Right forelimb (tissue), 1 donor: Measurements from ENCODE around the gene ZNF557.

Experiments used
- DNase-seq: peaks from one replicate; pipeline ENCODE4 v3.0.0-alpha.2; 2018

The ZNF557 gene

DNA sequence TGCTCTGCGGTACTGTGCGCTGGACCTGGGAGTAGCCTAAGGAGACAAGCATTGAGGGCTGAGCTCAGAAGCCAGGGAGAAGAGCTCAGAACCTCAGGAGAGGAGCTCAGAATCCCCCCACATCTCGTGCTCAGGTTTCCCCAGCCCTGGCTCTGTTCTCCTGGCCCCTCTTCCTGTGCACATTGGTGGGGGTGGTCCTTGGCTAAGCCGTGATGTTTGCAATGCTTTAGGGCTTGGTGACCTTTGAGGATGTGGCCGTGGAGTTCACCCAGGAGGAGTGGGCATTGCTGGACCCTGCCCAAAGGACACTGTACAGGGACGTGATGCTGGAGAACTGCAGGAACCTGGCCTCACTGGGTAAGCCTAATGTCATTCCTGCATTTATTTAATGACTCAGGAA lies 6.6 kb downstream of the ZNF557 start:
- DNase-seq = no peak

DNA sequence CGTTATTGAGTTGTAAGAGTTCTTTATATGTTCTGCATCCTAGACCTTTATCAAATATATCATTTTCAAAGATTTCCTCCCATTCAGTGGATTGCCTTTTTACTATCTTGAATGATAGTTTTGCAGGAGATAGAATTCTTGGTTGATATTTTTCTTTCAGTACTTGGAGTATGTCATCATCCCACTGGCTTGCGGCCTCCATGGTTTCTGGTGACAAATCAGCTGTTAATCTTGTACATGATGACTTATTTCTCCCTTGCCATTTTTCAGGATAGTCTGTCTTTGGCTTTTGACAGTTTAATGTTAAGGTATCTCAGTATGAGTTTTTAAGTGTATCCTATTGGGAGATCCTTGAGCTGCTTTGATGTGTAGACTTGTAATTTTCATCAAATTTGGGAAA lies 8.5 kb downstream of the ZNF557 start:
- no peak for DNase-seq

DNA sequence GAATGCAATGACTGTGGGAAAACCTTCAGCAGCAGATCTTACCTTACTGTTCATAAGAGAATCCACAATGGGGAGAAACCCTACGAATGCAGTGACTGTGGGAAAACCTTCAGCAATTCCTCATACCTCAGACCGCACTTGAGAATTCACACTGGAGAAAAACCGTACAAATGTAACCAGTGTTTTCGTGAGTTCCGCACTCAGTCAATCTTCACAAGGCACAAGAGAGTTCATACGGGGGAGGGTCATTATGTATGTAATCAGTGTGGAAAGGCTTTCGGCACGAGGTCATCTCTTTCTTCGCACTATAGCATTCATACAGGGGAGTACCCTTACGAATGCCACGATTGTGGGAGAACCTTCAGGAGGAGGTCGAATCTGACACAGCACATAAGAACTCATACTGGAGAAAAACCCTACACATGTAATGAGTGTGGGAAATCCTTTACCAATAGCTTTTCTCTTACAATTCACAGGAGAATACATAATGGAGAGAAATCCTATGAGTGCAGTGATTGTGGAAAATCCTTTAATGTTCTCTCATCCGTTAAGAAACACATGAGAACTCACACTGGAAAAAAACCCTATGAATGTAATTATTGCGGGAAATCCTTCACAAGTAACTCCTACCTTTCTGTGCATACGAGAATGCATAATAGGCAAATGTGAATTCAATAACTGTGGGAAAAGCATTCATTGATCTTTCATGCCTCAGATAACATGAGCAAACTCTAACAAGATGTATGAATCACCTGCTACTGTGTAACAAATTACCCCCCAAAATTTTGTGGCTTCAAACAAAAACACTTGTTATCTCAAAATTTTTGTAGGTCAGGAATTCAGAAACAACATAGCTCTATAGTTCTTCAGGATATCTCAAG lies 13.8 kb downstream of the ZNF557 start:
- DNase-seq = no peak

DNA sequence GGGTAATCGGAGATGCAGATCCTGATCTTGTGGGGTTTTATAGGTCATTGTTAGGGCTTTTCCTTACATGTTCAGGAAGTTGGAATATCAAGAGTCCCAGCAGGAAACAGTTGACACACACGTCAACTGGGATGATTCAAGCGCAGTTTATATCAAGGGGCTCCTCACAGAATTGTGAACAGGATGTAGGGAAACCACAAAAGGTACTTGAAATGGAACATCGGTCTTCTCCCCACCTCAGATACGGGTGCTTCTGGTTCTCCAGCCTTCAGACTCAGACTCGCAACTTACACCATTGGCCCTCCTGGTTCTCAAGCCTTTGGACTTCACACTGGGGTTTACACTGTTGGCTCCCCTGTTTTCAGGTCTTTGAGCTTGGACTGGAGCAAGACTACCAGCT lies 19.5 kb downstream of the ZNF557 start:
- DNase-seq = no peak

DNA sequence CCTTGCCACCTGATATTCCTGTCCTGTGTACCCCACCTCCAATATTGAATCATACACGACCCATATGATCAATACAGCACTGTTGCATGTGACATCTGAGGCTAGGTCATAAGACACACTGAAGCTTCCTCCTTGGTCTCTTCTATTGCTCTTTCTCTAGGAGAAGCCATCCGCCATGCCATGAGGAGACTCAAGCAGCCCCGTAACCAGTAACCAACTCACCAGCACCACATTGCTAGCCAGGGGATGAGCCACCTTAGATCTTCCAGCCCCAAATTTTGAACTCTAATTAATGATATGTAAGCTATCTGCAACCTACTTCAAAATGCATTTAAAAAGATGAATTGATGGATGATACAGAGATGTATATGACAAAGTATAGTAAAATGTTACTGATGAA lies 28.6 kb downstream of the ZNF557 start:
- no peak for DNase-seq

DNA sequence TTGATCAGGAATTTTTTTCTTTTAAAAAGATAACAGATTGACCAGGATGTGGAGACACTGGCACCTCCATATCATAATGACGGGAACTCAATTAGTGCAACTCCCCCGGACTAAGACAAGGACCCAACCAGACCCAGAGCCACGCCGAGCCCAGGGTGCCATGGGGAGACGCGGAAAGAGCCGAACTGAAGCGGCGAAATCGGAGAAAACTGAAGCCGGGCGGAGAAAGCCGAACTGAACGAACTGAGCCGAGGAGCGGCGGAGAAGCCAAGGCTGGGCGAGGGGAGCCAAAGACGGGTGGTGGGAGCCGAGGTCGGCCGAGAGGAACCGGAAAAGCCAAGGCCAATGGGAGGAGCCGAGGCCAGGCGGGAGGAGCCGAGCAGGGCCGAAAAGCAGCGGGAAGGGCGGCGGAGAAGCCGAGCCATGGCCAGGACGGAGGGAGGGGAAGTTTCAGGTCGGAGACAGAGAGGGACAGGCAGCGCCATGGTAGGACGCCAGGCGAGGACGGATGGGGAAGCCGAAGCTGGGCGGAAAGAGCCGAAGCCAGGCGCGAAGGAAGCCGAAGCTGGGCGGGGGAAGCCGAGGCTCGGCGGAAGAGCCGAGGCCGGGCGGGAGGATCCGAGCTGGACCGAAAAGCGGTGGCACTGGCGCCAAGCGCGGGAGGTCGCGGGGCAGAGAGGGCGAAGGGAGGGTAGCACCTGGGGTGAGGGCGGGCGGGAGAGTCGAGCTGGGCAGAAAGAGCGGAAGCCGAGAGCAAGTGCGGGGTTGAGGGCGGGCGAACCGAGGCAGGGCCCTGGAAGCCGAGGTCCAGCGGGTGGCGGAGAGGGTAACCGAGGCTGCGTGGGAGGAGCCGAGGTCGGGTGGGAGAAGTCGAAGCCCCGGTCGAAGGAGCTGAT lies 29.4 kb downstream of the ZNF557 start:
- peak; percentile 96 for DNase-seq

DNA sequence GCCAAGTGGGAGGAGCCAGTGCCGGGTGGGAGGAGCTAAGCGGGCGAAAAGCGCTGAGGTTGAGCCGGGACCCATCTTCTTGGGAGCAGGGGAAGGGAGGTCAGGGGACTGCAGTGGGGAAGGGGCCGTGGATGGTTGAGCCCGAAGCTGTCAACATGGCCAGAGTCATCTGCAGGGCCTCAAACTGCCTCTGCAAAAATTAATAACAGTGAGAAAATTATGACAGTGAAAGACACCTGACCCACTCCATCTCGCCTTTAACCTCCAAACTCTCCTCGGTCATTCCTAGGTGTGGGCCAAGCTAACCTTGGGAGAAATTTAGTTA lies 30.1 kb downstream of the ZNF557 start:
- DNase-seq = no peak

DNA sequence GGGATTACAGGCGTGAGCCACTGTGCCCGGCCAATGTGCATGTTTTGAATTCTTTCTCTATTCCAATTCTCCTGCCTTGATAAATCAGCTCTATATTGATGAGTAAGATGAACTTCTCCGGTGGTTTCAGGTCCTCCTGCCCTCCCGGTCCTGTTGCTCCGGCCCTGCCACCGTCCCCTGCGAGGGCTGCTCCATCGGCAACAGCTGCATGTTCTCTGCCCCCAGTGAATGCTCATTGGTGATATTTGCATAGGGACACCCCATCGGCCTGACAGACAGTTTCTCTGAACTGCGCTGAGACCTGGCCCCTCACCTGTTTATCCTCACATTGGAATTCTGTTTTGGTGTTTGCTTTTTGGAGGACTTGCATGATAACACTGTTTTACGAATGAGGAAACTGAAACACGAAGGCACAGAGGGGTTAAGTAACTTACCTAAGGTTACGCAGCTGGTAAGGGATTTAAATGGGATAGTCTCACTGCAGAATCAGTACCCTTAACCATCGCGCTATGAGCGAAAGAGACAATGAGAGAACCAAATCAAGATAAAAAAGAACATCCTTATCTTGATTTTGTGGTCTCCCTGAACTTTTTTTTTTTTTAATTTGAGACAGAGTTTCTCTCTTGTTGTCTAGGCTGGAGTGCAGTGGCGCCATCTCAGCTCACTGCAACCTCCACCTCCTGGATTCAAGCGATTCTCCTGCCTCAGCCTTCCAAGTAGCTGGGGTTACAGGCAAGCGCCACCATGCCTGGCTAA lies 32.2 kb downstream of the ZNF557 start:
- no peak for DNase-seq

DNA sequence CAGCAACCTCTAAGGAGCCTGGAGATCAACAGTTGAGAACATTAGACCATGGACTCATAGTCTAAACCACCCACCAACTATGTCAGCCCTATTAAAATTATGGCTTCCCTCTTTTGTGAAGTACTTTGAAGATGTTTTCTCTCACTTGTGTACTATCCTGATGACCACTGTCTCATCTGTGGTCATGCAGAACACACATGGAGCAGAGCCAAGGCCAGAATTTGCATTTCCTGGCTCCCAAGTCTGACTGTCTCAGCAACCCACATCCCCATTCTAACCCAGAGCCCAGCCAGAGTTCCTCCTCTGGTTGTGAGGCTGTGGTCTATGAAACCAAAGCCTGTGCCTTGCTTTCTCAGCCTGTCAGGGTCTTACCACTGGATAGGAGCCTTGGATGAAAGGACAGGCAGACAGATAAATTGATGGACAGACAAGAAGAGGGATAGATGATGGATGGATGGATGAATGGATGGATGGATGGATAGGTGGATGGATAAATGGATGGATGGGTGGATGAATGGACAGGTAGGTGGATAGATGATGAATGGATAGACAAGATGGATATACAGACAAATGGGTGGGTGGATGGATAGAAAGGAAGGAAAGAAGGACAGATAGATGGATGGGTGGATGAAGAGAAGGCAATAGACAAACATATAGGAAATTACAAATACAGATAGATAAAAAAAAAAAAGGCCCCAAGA lies 35.4 kb downstream of the ZNF557 start:
- DNase-seq = no peak

DNA sequence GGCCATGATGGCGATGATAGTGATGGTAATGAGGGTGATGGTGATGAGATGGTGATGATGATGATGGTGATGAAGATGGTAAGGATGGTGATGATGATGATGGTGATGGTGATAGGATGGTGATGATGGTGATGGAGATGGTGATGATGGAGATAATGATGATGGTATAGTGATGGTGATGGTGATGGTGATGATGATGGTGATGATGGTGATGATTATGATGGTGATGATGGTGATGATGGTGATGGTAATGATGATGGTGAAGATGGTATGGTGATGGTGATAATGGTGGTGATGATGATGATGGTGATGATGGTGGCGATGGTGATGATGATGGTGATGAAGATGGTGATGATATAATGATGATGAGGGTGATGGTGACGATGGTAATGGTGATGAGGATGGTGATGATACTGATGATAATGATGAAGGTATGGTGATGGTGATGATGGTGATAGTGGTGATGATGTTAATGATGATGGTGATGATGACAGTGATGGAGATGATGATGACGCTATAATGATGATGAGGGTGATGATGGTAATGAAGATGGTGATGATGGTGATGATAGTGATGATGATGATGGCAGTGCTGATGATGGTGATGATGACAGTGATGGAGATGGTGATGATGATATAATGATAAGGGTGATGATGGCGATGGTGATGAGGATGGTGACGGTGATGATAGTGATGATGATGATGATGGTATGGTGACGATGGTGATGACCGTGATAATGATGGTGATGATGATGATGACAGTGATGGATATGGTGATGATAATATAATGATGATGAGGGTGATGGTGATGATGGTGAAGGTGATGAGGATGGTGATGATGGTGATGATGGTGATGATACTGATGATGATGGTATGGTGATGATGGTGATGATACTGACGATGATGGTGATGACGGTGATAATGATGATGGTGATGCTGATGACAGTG lies 37.5 kb downstream of the ZNF557 start:
- no peak for DNase-seq

DNA sequence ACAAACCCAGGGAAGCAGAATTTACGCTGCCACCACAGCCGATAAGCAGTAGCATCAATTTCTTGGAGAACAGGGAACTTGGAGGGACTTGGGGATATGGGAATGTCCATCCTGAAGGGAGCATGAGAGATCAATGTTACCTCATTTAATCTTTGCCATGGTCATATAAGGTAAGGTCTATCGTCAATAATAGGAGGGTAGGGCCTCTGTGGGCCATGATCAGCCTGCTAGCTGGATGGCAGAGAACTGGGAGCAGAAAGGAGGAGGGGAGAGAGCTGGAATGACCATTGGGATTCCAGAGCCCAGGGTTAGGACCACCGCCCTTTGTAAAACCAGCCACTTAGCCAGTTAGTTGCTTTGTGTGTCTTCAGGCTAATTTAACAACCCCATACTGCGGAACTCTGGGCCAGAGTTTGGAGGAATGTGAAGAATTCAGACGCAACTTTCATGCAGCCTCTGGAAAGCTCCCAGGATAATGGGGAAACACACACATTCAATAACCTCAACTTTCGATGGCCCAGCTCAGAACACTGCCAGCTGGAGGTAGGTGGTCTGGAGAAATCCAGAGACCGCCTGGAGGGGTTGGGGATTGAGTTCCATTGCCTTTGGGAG lies 40.3 kb downstream of the ZNF557 start:
- DNase-seq = no peak

DNA sequence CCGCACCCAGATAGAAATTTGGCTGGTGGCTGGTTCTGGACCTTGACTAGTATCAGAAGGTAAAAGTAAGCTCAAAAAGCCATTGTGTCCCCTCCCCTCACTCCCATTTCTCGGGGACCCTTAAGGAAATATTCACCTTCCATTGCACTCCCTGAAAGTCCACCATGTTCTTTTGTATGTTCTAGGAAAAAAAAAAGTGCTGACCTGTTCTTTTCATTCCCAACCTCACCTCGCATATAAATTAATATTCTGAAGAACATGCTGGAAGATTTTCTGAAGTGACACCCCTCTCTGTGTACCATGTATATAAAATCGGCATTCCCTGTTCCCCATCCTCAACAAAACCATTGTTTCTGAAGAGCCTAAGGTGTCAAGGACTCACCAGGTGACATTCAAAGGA lies 43.2 kb downstream of the ZNF557 start:
- DNase-seq = no peak

DNA sequence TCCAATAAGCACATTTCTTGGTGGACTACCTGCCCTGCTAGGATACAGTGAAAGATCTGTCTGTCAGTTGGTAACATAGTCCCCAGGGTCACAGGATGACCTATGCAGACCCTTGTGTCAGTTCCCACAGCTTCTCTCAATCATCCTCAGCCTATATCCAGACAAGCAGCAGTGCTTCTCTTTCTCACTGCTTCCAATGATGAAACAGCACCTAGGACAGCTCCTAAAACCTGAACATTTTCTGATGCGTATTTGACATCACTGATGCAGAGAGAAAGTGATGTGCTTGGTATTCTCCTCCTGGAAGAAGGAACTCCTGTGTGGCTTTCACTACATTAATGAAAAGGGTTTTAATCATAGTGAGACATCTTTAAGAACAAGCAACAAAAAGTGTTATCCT lies 43.7 kb downstream of the ZNF557 start:
- DNase-seq = no peak

DNA sequence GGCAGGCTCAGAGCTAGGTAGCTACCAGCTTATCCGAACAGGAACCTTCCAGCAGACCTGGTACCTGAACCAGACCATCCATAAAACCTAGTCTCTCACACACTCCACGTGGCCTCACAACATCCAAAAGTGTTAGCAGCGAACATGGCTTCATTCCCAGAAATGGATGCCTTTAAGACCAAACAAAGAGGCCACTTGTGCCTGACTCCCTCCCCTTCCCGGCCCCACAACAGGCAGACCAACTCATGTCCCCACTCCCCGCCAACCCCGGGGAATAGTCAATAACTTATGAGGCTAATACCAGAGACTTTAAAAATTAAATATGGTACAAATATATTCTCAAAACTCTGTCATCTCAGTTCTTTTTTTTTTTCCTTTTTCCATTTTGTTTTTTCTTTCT lies 46.2 kb downstream of the ZNF557 start:
- DNase-seq = no peak

DNA sequence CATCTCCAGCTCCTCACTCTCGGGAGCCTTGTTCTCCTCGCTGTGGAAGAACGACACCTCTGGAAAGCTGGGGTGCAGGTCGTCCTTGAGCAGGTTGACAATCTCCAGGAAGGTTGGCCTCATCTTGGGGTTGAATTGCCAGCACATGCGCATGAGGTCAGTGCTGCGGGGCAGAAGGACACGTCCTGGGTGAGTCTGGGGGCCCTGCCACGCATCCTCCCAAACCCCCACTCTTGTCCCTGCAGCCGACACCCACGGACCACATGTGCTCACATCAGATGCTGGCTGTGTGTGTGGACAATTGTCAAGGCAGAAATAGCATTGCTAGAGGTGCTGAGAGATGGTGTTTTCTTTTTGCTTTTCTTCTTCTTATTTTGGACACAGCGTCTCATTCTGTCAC lies 47.7 kb downstream of the ZNF557 start:
- no peak for DNase-seq

DNA sequence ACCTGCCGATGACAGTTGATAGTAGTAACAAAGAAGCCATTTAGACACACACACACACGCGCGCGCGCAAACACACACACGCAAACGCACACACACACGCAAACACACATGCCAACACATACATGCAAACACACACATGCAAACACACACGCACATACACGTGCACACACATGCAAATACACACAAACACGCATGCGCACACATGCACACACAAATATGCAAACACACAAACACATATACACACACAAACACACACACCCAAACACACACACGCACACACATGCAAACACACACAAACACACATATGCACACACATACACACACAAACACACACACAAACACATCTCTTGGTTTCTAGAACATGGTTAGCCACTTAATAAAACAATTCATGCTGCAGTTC lies 50.1 kb downstream of the ZNF557 start:
- DNase-seq = no peak

DNA sequence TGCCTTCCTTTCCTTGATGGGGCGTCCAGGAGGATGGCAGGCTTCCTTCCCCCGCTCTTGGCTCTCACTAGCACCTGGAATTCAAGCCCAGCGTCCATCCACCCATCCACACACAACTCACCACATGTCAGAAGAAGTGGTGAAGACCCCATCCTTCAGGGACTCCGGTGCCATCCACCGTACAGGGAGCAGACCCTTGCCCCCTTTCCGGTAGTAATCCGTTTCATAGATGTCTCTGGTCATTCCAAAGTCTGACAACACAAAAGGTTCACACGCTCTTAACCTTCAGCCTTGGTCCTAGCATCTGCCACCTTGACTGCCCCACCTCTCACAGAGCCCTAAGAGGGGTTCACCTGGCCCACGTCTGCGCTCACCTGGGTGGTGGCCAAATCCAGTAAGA lies 51.0 kb downstream of the ZNF557 start:
- no peak for DNase-seq

DNA sequence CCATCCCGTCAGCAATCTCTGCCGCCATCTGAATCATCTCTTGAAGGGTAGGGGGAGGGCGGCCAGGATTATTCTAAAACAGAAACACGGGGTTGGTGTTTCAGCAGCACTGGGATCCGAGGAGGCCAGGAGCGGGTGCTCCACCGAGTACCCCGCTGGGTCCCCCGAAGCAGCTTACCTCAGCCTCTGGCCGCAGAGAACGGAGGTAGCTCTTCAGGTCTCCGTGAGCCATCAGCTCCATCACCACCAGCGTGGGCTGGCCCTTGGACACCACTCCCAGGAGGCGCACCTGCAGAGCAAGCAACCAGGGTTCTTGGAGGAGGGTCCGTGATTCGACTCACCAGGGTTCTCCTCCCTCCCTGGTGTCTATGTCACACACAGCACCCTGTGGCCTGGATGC lies 53.2 kb downstream of the ZNF557 start:
- DNase-seq = no peak

DNA sequence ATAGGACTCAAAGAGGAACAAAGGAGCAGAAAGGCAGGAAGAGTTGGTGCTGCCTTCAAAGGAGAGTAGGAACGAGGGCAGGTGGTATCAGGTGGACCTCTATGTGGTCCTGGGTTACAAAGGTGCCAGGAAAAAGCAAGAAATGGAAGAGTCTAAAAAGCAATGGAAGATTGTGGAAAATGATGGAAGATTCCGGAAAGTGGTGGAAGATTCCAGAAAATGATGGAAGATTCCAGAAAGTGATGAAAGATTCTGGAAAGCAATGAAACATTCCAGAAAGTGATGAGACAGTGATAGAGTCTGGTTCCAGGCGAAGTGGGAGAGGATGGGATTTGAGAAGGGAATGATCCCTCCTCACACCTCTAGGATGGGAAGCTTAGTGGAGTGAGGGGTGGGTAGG lies 55.3 kb downstream of the ZNF557 start:
- no peak for DNase-seq

DNA sequence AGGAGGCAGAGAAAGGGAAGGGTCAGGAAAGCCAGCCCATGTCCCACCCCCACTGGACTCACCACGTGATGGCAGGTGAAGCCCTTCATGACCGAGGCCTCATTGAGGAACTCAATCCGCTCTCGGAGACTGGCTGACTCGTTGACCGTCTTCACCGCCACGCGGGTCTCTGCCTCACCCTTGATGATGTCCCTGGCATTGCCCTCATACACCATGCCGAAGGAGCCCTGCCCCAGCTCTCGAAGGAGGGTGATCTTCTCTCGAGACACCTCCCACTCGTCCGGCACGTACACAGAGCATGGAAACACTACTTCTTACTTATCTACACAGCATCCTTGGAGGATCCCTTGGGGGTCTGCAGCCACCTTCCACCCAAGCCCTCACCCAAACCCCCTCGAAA lies 55.7 kb downstream of the ZNF557 start:
- no peak for DNase-seq

DNA sequence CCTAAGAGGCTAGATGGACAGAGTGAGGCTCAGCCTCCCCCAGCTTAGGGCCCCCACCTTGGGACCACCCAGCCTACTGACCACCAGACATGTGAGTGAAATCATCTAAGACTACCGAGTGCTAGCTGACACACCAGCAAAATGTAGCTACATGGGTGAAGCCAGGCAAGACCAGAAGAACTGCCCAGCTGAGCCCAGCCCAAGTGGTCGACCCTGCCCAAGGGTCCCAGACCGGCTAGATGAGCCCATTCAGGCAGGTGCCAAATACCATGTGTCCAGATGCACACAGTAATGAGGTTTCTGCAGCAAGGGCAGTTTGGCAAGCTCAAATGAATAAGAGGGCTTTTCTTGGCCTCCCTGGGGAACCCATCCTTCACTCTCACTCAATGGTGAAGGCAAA lies 56.6 kb downstream of the ZNF557 start:
- no peak for DNase-seq
